Measurements from ENCODE around the gene ATF2.

DNA sequence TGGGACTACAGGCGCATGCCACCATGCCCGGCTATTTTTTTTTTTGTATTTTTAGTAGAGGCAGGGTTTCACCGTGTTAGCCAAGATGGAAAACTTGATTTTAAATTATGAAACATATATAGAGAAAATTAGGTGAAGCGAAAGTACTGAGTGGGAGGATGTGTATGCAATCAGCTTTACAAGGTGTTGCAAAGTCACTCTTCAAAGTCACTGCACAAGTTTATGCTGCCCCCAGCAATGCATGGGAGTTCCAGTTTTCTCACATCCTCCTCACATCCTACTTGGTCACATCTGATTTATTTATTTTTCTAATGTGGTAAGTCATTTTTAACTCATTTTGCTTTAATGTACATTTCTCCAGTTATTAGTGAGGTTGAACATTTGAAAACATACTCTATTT, 113.7 kb downstream of the ATF2 start:
- TF ChIP-seq MYC (IDR thresholded peaks at IDR 0.05; ENCODE audit: low read depth, low read length) (no peak), POLR2A (IDR thresholded peaks at IDR 0.05; ENCODE audit: extremely low read depth, insufficient read length) (no peak)
- TF ChIP-seq, protein P1, sequence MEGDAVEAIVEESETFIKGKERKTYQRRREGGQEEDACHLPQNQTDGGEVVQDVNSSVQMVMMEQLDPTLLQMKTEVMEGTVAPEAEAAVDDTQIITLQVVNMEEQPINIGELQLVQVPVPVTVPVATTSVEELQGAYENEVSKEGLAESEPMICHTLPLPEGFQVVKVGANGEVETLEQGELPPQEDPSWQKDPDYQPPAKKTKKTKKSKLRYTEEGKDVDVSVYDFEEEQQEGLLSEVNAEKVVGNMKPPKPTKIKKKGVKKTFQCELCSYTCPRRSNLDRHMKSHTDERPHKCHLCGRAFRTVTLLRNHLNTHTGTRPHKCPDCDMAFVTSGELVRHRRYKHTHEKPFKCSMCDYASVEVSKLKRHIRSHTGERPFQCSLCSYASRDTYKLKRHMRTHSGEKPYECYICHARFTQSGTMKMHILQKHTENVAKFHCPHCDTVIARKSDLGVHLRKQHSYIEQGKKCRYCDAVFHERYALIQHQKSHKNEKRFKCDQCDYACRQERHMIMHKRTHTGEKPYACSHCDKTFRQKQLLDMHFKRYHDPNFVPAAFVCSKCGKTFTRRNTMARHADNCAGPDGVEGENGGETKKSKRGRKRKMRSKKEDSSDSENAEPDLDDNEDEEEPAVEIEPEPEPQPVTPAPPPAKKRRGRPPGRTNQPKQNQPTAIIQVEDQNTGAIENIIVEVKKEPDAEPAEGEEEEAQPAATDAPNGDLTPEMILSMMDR (IDR thresholded peaks at IDR 0.05; ENCODE audit: low read depth, low read length): no peak

Data from NB4 (cell line).